Gastroesophageal sphincter (tissue), 3 donors: Measurements from ENCODE around the gene ELOF1.

Experiments used
- CTCF ChIP-seq, 4 experiments: fragments of 200-600 bp in 2 of 4; fragments of 450-650 bp in 2 of 4; sonication (generic) in 1 of 4; IDR thresholded peaks; one replicate each; pipeline ENCODE4 v1.5.1; 2017 to 2019; ENCODE audit warnings: antibody characterized with exemption in 4 of 4, mild to moderate bottlenecking in 2 of 4, moderate library complexity in 2 of 4
- POLR2A ChIP-seq, 2 donors: fragments of 450-650 bp; IDR thresholded peaks; one replicate each; pipeline ENCODE4 v1.6.1; 2017; ENCODE audit warnings: antibody characterized with exemption in 2 of 2, mild to moderate bottlenecking in 2 of 2, moderate library complexity in 1 of 2

DNA sequence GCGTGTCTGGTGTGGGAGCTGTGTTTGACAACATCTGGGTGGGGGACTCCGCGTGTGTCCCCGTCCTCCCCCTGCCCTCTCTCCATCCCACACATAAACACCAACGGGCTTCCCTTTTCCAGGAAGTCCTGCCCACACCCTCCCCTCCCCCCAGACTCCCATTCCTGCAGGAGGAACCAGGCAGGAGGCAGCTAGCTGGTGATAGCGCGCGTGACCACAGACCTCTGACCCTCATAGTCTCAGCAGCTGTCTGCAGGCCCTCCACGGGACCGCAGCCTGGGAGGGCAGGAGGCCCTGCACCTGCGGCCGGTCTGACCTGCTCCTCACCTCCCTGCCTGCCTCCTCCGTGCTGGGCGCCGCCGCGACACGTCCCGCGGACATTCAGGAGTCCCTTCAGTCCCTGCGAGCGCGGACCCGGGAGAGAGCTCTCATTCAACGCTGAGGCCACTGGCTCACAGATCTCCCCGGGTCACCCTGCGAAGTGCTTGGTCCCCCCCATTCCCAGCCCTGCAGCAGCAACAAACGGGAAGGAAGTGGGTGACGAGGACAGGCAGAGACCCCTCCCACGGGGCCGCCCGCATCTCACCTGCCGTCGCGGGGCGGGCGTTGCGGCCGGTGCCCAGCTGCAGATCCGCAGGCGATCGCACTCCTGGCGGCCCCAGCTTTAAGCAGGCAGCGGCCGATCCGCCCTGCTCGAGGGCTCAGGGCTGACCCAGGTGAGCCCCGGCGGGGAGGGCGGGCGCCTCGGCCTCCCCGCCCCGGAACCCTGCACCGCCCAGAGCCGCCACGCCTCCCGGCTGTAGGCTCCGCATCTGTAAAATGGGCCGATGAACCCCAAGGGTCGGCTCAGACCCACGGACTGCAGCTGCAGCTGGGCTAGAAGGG lies 19.5 kb upstream of the ELOF1 start:
- TF ChIP-seq POLR2A (IDR thresholded peaks at IDR 0.05) (no peak), CTCF (IDR thresholded peaks at IDR 0.05) (no peak)
